HFFc6 (cell line): ENCODE data around the gene TBL1XR1. TPM values are rescaled to one million over a fixed set of nuclear protein-coding genes. Genes with fewer than 3 reads are reported as not detected.

ENCODE experiments used
- DNase-seq: peaks from one replicate; pipeline ENCODE4 v3.0.0-alpha.2; 2018
- H3K27ac Mint-ChIP-seq: 2 replicates; pipeline ENCODE4 v1.8.0; 2020; ENCODE audit warnings: mild to moderate bottlenecking, mixed read lengths
- H3K27me3 Mint-ChIP-seq: 2 replicates; pipeline ENCODE4 v1.8.0; 2021; ENCODE audit warnings: mild to moderate bottlenecking, moderate library complexity, mixed read lengths; ENCODE audit not compliant: insufficient read depth
- H3K36me3 Mint-ChIP-seq: 2 replicates; pipeline ENCODE4 v1.8.0; 2021; ENCODE audit warnings: low read depth, mixed read lengths
- H3K4me1 Mint-ChIP-seq: 2 replicates; pipeline ENCODE4 v1.8.0; 2020; ENCODE audit warnings: low read depth, mixed read lengths
- H3K4me3 Mint-ChIP-seq: 2 replicates; pipeline ENCODE4 v1.8.0; 2020; ENCODE audit warnings: mild to moderate bottlenecking, moderate library complexity, mixed read lengths
- H3K9me3 Mint-ChIP-seq: 2 replicates; pipeline ENCODE4 v1.8.0; 2020; ENCODE audit warnings: mild to moderate bottlenecking, mixed read lengths
- total RNA-seq, 6 experiments: library from RNA; stranded (reverse); fragmentation: NEBNext Ultra II Directional; extraction: Animal tissue kit (Norgen Biotek cat#: 25700); gene quantifications; 2 replicates in 1 of 6; 3 replicates in 5 of 6; pipeline ENCODE4 v1.2.3, GENCODE V29; 2021
- TF ChIP-seq, protein P1 (sequence below): fragments of 200-600 bp; sonication (generic); IDR thresholded peaks from 2 replicates; pipeline ENCODE4 v1.5.0; 2021; ENCODE audit warnings: antibody characterized with exemption, mild to moderate bottlenecking

The TBL1XR1 gene
- total RNA-seq, 6 experiments from 2014 or later: 89.5 to 131 (median 114) TPM

- Mint-ChIP-seq H3K27ac (no peak overlapping the region), H3K36me3 (peaks cover 34% of the 10 kb centered on the region)
These were observed 107.4 kb downstream of the TBL1XR1 start for GRCh38 chr3:177089901-177090300.

DNA sequence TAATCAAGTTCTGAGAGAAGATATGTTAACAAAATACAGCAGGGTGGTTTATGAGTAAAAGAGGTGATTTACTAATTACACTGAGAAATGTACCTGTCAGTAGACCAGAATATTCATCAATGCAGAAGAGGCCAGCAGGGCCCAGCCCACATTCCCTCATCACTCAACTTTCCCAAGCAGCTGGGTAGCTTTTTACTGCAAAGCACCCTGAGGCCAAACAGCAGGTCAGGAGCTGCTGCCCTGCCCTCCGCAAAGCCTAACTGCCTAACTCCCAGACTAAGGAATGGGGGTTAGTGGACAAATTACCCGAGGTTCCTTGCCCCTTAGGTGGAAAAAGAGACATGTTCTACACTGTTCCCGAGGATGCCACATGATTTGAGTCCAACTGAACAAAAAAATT, 108.2 kb downstream of the TBL1XR1 start:
- Mint-ChIP-seq H3K9me3 (0 out of 2 replicates have a peak, but pooled peaks cover 5% of the 10 kb centered on the region), H3K36me3 (peaks cover 34% of the 10 kb centered on the region), H3K27ac (no peak overlapping the region)

More at GRCh38 chr3:177089901-177090300, 107.4 kb downstream of the TBL1XR1 start:
- H3K4me1 Mint-ChIP-seq: peaks cover 12% of the 10 kb centered on the region
- TF ChIP-seq, protein P1, sequence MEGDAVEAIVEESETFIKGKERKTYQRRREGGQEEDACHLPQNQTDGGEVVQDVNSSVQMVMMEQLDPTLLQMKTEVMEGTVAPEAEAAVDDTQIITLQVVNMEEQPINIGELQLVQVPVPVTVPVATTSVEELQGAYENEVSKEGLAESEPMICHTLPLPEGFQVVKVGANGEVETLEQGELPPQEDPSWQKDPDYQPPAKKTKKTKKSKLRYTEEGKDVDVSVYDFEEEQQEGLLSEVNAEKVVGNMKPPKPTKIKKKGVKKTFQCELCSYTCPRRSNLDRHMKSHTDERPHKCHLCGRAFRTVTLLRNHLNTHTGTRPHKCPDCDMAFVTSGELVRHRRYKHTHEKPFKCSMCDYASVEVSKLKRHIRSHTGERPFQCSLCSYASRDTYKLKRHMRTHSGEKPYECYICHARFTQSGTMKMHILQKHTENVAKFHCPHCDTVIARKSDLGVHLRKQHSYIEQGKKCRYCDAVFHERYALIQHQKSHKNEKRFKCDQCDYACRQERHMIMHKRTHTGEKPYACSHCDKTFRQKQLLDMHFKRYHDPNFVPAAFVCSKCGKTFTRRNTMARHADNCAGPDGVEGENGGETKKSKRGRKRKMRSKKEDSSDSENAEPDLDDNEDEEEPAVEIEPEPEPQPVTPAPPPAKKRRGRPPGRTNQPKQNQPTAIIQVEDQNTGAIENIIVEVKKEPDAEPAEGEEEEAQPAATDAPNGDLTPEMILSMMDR: no peak
- no peak for DNase-seq
- H3K27me3 Mint-ChIP-seq: no peaks in the 10 kb centered on the region
- 0 out of 2 replicates have a peak, but pooled peaks cover 5% of the 10 kb centered on the region for H3K9me3 Mint-ChIP-seq
- H3K4me3 Mint-ChIP-seq: no peak overlapping the region

DNA sequence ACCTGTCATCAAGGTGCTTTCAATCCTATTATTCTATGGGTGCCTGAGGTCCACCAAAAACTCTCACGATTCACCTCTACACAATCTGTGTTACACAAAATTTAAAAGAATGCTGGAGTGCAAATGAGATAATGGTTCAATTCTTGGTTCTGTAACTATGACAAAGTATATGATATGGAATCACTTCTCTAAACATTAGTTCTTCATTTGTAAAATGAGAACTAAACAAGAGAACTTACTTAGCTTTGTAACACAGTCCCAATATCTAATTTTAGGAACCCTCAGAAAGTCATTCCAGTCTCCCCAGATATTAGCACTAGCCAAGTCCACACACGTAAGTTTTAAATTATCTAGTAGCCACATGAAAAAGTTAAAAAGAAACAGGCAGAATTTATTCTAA, 111.5 kb downstream of the TBL1XR1 start:
- peaks cover 15% of the 10 kb centered on the region for H3K36me3 Mint-ChIP-seq
- TF ChIP-seq, protein P1: no peak
- H3K4me1 Mint-ChIP-seq: peaks cover 19% of the 10 kb centered on the region
- no peak overlapping the region for H3K27ac Mint-ChIP-seq
- DNase-seq: no peak
- no peaks in the 10 kb centered on the region for H3K27me3 Mint-ChIP-seq
- H3K9me3 Mint-ChIP-seq: no peaks in the 10 kb centered on the region
- H3K4me3 Mint-ChIP-seq: no peak overlapping the region

More for the DNA sequence above, 108.2 kb downstream of the TBL1XR1 start:
- no peak for DNase-seq
- TF ChIP-seq, protein P1: no peak
- Mint-ChIP-seq H3K4me1 (peaks cover 12% of the 10 kb centered on the region), H3K27me3 (no peaks in the 10 kb centered on the region), H3K4me3 (no peak overlapping the region)

DNA sequence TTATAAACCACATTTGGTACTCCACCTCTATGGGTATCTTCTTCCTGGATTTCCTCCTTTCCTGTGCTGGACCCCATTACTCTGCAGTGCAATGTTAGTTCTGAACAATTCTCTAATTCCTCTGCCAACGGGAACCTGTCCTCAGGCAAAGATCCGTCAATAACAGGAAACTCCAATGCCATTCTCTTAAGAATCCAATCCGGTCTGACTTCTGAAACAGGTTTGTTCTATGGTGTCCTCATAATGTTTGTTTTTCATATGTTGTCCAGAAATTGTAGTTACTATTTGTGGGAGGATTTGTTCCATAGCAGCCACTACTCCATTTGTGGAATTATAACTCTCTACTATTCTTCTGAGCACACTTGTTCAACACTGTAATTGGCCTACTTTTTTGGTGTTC, 112.7 kb downstream of the TBL1XR1 start:
- Mint-ChIP-seq H3K27ac (no peak overlapping the region), H3K27me3 (no peaks in the 10 kb centered on the region), H3K4me1 (peaks cover 27% of the 10 kb centered on the region), H3K4me3 (no peak overlapping the region), H3K36me3 (peaks cover 15% of the 10 kb centered on the region), H3K9me3 (no peaks in the 10 kb centered on the region)
- no peak for DNase-seq
- TF ChIP-seq, protein P1: no peak

- Mint-ChIP-seq H3K9me3 (no peaks in the 10 kb centered on the region), H3K27me3 (no peaks in the 10 kb centered on the region), H3K4me1 (peaks cover 16% of the 10 kb centered on the region; the same call in 1 of the 2 replicates), H3K4me3 (no peak overlapping the region), H3K36me3 (peaks cover 32% of the 10 kb centered on the region), H3K27ac (no peak overlapping the region)
- TF ChIP-seq, protein P1: no peak
- DNase-seq: no peak
These were observed 117.2 kb downstream of the TBL1XR1 start for GRCh38 chr3:177080122-177080521.

DNA sequence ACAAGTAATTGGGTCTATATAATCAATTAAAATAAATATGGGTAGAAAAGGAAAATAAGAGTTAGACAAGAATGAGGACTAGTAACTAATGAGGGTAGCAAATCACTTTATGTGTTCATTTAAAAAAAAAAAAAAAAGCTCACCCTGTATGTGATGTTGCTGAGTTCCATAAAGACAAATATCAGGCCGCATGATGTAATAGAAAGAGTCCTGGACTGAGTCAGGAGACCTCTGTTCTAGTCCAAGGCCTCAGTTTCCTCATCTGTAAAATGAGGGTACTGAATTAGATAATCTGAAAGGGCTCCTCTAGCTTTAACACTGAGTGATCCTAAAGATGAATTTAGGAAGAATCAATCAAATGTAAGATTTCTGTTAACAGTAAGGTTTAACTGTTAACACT, 117.6 kb downstream of the TBL1XR1 start:
- Mint-ChIP-seq H3K9me3 (no peaks in the 10 kb centered on the region), H3K36me3 (peaks cover 33% of the 10 kb centered on the region), H3K27ac (no peak overlapping the region), H3K27me3 (no peaks in the 10 kb centered on the region), H3K4me3 (no peak overlapping the region), H3K4me1 (peaks cover 16% of the 10 kb centered on the region; the same call in 1 of the 2 replicates)
- DNase-seq: no peak
- TF ChIP-seq, protein P1: no peak
